TTC549 (cell line): Measurements from ENCODE around the gene PSMD1.

Source experiments
- FAIRE-seq: peaks from 2 replicates; lab custom pipeline; 2012; peaks lifted over from hg19 to GRCh38; lab: Jason Lieb, UNC

The PSMD1 gene

DNA sequence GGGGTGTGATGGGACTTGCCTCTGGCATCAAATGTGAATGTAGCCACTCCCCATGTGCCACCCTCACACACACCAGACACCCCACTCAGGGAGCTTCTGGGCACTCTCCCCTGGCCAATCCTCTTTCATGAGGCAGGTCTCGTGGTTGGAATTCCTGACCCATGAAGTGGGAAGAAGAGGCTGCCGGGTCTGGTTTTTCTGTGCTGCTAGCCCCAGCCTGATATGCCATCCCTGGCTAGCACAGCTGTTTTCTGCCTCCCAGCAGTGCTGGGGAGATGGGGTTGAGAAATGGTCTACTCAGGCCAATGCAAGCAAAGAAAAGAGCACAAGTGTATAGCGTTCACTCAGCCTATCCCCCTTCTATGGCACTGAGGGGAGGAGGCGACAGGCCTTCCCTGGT, 20.5 kb upstream of the PSMD1 start:
- FAIRE-seq: no peak

GRCh38 chr2:231036578-231037106, 20.0 kb upstream of the PSMD1 start:
- no peak for FAIRE-seq

DNA sequence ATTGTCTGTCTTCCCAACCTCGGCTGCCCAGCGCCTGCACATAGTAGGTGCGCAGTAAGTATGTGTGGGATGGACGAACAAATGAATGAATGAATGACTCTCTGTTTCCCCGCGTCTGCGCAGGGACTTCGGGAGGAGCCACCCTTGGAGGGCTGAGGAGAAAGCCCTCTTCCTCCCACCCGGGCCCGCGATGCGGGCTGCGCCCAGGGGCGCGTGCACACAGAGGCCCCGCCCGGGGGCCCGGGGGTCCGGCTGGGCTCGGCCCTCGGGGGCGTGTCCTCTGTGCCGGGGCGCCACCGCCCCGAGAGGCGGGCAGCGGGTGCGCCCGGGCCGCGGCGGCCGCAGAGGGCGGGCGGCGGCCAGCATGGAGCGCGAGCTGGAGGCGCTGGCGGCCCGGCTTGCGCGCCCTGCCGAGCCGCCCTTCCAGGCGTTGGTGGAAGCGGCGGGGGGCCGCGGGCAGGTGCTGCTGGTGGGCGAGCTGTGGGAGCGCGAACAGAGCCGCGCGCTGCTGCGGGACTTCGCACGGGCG, 19.4 kb upstream of the PSMD1 start, which contains the start of gene C2orf72:
Gene C2orf72 (plus strand): TSS at position 322 of the 529 bp plus-strand sequence. CDS start 43 bp downstream, at position 365.
- FAIRE-seq: no peak

GRCh38 chr2:231037731-231038482, 18.8 kb upstream of the PSMD1 start:
- no peak for FAIRE-seq

DNA sequence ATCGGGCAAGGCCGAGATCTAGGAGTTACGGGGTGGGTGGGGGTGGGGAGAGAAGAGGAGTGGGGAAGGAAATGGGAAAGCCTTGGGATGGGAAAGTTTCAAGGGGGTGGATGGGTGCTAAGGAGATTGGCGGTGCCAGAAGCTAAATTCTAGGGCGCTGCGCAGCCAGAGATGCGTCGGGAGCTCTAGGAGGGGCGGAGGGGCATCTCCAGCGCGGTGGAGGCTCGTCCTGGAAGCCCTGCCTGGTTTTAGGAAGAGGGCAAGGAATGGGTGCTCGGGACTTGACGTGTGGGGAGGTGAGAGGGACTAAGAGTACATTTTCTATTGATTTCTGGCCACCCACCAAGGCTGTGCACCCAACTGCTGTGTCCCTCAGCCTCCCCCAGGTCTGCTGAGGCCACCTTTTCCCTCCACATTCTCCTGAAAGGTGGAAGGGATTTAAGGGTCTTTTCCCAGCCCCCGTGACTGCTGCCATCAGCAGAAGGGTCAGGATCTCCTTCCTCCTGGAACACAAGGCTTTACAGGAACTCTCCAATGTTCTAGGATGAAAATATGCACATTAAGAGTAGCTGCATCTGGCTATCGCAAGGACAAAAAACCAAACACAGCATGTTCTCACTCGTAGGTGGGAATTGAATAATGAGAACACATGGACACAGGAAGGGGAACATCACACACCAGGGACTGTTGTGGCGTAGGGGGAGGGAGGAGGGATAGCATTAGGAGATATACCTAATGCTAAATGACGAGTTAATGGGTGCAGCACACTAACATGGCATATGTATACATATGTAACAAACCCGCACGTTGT, 18.0 kb upstream of the PSMD1 start:
- FAIRE-seq: no peak

DNA sequence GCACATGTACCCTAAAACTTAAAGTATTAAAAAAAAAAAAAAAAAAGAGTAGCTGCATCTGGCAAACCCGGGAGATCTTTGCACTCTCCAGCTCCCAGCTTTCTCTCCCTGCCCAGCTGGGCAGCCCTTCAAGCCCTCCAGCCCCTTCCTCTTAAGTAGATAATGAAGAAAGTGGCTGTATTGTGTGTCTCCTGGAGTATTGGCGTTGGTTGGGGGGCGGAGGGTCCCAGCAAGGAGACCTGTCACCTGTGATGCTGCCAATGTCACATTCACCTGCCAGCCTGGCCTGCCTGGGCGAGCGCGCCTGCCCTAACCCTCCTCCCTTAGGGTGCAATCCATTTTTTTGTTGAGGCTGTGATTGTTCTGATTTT, 17.4 kb upstream of the PSMD1 start:
- no peak for FAIRE-seq

- FAIRE-seq: no peak
Observed at GRCh38 chr2:231039821-231040364, 16.8 kb upstream of the PSMD1 start.

DNA sequence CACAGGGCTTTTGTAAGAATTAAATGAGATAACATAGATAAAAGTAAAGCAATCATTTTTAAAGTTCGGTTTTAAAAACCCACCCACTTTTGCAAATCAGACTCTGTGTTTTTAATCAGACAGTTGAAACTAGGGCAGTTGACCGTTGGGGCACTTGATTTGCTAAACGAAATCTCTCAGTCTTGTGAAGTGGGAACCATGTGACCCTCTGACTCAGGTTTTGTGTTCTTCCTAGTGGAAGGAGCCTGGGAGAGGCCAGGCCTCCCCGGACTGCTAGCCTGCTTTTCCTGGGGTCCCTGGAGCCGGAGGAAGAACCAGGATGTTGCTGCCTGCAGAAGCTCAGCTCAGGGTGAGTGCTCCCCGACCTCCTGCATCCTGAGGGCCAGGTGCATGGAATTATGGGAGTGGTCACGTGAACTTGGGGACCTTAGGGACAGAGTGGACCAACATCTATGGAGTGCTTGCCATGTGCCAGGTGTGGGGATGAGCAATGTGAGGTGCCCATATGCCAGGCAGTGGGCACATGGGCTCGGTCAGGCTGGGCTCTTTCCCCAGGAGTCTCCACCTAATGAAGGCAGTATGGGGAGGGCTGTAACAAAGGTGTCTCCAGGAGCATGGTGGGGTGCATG, 15.5 kb upstream of the PSMD1 start:
- FAIRE-seq: no peak

DNA sequence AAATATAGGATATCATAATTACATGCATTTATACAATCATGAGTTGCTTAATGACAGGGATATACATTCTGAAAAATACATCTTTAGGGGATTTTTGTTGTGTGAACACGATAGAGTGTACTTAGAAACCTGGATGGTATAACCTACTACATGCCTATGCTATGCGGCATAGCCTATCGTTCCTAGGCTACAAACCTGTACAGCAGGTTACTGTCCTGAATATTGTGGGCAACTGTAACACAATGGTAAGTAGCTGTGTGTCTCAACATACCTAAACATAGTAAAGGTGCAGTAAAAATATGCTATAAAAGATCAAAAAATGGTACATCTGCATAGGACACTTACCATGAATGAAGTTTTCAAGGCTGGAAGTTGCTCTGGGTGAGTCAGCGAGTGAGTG, 12.9 kb upstream of the PSMD1 start:
- FAIRE-seq: no peak

GRCh38 chr2:231046916-231047273, 9.8 kb upstream of the PSMD1 start:
- FAIRE-seq: no peak

GRCh38 chr2:231047274-231047922, 9.3 kb upstream of the PSMD1 start:
- FAIRE-seq: no peak

DNA sequence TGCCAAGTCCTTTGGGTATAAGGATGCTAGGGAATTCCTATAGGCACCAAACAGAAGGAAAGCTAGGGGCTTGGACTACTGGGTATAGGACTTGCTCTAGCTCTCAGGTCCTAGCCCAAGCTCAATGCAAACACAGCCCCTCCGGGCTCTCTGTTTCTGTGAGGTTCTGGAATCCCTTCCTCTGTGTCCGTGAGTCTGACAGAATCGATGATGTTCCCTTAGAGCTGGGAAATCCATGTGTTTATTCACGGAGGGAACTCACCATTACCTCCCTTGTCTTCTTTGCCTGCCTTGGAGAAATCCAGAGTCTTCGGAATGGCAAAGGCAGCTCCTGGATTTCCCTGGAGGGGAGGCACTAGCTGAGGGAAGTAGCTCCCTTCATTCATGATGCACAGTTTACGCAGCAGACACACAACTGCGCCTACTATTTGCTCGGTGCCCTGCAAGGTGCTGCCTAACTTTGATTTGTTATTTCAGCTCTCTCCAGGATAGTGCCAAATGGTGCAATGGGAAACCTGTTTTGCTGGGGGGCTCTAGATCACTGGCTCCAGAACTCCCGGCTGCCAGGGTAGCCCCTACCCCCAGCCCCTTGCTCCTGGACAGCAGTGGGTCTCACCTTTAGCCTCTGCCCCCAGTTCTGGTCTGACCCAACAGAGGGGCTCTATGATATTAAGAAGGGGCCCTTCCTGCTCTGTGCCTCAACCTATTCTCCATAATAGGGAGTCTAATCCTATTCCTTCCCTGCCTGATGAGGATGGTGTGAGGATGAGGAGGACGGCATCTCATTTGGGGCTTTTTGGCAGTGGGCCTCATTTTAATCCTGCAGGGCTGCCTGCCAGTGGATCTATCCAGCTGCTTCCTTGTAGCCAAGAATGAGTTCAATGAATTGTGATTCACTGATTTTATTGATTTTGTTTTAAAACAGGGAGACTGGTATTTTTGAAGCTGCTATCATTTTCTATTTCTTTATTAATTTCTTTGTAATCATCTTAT, 8.4 kb upstream of the PSMD1 start:
- no peak for FAIRE-seq

GRCh38 chr2:231049286-231050017, 7.2 kb upstream of the PSMD1 start:
- FAIRE-seq: no peak

DNA sequence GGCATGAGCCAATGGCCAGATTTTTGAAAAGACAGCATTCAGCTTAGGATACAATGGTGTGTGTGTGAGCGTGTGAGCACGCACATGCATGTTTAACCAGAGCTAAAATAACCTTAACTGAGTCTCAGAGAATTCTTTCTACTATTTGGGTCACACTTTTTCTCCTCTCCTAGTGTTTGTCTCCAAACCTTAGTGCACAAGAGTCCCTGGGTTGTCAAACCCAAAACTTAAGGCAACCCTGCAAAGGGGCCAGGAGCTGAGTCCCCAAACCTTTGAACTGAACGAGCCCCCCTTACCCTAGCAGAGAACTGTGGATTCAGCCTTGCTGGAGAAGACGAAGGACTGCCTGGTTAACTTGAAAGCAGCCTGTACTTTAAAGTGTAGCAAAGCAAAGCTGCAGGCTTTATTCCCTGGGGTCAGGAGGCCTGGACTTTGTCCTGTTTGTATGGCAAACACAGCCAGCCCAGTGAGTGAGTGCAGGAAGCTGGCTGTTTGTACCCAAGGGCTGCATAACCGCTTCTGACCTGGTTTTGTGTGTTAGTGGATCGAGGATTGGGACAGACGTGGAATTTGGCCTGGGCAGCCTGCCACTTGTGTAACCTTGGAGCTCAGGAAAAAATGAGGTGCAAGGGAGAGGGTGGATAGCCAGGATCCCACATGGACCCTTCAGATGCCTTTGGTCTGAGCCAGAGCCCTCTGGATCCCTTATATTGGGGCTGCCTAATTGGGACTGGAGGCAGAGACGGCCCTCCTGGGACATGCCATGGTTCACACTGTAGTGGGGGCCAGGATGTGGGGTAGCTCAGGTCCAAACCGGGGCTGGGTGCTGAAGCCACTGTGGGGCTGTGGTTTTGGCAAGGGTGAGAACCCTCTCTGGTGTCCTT, 6.4 kb upstream of the PSMD1 start:
- FAIRE-seq: no peak

DNA sequence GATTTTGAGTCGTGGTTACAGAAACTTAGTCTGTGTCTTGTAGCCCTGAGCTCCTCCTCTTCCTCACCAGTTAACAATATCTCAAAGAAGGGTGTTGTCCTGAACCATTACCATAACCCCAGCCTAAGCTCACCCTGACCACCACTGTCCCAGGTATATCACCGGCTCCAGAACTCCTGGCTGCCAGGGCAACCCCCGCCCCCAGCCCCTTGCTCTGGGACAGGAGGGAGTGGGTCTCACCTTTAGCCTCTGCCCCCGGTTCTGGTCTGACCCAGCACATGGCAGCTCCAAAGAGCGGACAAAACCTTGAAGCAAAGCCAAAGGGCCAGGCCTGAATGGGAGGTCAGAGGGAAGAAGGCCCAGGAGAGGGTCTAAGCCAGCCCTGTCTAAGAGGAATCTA, 5.6 kb upstream of the PSMD1 start:
- FAIRE-seq: no peak

DNA sequence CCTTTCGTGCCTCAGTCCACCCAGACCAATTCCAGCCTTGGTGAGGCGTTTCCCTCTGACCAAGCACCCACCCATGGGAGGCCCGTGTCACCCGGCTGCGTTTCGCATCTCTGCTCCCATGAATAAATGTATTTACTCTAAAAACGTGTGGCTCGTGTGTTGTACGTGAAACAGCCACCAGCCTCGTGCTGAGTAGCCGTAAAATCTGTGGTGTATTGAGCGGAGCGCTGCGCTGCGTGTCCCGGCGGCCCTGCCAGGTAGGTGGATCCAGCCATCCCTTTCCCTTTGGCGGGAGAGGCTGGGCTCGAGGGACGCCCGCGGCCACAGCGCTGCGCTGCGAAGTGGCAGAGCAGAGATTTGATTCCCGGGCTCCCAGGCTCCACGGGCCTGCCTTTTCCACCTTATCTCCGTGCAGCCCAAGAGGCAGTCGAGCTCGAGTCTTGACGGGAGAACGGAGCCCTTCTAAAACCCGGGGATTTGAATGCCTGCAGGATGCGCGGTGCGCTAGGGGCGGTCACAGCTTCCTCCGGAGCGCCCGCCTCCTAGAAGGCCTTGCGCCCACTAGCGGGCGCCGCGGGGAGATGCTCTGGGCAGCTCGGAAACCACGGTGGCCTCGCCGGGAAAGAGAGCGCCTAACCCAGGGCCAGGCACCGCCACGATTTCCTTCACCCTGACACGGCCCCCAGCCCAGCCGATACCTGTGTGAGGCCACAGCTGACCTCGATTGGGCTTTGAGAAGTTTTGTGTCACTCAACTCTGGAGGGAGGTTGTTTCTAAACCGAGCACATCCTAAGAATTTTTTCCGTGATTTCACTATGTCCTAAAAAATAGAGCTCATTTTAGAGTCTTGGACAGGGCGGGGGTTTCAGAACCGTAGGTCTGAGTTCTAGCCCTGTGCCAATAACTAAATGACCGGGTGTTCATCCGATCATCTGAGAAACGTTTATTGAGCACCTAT, 3.9 kb upstream of the PSMD1 start:
- no peak for FAIRE-seq

GRCh38 chr2:231053846-231054245, 2.8 kb upstream of the PSMD1 start:
- FAIRE-seq: no peak

- no peak for FAIRE-seq
Observed at GRCh38 chr2:231057590-231057989, 923 bp downstream of the PSMD1 start.
